HG02981 (cell line): ENCODE data around the gene CAND1.

Experiments used
- ATAC-seq: cut with Tn5 transposase; IDR thresholded peaks from one replicate; pipeline ENCODE4 v1.9.1; 2021; ENCODE audit warnings: mild to moderate bottlenecking, moderate library complexity; ENCODE audit not compliant: unreplicated experiment

Gene CAND1

GRCh38 chr12:67280088-67280487, 10.9 kb downstream of the CAND1 start:
- no peak for ATAC-seq

- ATAC-seq: no peak
Observed at GRCh38 chr12:67280572-67280971, 11.4 kb downstream of the CAND1 start.

GRCh38 chr12:67284561-67284960, 15.4 kb downstream of the CAND1 start:
- ATAC-seq: no peak

- ATAC-seq: no peak
Observed at GRCh38 chr12:67286257-67286656, 17.1 kb downstream of the CAND1 start.

- ATAC-seq: no peak
Observed at GRCh38 chr12:67287311-67287710, 18.2 kb downstream of the CAND1 start.

GRCh38 chr12:67288561-67288960, 19.4 kb downstream of the CAND1 start:
- no peak for ATAC-seq

- no peak for ATAC-seq
Observed at GRCh38 chr12:67290378-67290777, 21.2 kb downstream of the CAND1 start.

- no peak for ATAC-seq
Observed at GRCh38 chr12:67299526-67299925, 30.4 kb downstream of the CAND1 start.

- no peak for ATAC-seq
Observed at GRCh38 chr12:67299926-67300325, 30.8 kb downstream of the CAND1 start.

GRCh38 chr12:67302162-67302561, 33.0 kb downstream of the CAND1 start:
- no peak for ATAC-seq

- ATAC-seq: no peak
Observed at GRCh38 chr12:67305544-67305943, 36.4 kb downstream of the CAND1 start.

GRCh38 chr12:67306712-67307111, 37.6 kb downstream of the CAND1 start:
- ATAC-seq: no peak

GRCh38 chr12:67315661-67316060, 46.5 kb downstream of the CAND1 start:
- no peak for ATAC-seq

GRCh38 chr12:67318786-67319185, 49.6 kb downstream of the CAND1 start:
- no peak for ATAC-seq

- no peak for ATAC-seq
Observed at GRCh38 chr12:67319936-67320335, 50.8 kb downstream of the CAND1 start.

GRCh38 chr12:67320614-67321295, 51.6 kb downstream of the CAND1 start:
- ATAC-seq: no peak

GRCh38 chr12:67322580-67322979, 53.4 kb downstream of the CAND1 start:
- no peak for ATAC-seq

GRCh38 chr12:67323007-67323406, 53.8 kb downstream of the CAND1 start:
- no peak for ATAC-seq

- ATAC-seq: no peak
Observed at GRCh38 chr12:67326637-67327036, 57.5 kb downstream of the CAND1 start.

GRCh38 chr12:67327466-67327865, 58.3 kb downstream of the CAND1 start:
- ATAC-seq: no peak

GRCh38 chr12:67331123-67331522, 62.0 kb downstream of the CAND1 start:
- no peak for ATAC-seq

- ATAC-seq: no peak
Observed at GRCh38 chr12:67331828-67332227, 62.7 kb downstream of the CAND1 start.

- ATAC-seq: no peak
Observed at GRCh38 chr12:67333649-67334048, 64.5 kb downstream of the CAND1 start.
